Stimulated activated naive CD4-positive, alpha-beta T cell (primary cell): Measurements from ENCODE around the gene ARHGEF2.
"Not testable (repeated sequence)": the region's sequence is repeated elsewhere in the genome, so short reads cannot be mapped to it uniquely, and the experiment has no call there.

Experiments used
- DNase-seq, 6 experiments: peaks; one replicate each; lab custom pipeline; 2025; lab: John Stamatoyannopoulos, UW

ARHGEF2 gene

DNA sequence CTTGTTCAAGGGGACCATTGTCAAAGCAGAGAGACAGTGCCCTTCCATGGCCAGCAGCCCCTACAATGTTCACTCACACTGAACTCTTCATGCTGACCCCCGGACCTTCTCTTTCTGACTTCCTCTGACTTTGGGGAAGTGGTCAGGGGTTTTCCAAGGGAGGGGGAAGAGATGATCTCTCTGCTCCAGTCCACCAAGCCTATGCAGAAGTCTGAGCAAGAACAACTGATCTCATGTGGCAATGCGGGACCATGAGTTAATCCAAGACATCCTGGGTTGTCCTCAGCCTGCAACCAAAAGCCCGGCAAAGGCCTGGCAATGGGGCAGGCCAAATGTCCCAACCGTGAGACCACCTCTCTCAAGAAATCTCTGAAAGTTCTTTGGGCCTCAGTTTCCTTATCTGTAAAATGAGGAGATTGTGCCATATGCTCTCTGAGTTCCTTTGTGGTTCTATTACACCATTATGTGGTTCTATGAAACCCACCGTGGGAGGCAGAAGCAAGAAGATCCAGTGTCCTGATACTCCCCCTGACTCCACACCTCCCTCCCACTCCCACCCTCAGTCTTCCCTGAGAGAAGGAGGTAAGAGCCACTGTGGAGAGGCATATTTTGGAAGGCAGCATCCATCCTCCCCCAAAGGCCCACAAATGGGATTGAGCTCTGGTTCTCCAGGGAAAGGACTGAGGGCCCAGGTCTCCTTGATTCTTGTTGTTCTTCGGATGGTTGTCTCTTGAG, 11.8 kb upstream of the ARHGEF2 start:
- no peak for DNase-seq

DNA sequence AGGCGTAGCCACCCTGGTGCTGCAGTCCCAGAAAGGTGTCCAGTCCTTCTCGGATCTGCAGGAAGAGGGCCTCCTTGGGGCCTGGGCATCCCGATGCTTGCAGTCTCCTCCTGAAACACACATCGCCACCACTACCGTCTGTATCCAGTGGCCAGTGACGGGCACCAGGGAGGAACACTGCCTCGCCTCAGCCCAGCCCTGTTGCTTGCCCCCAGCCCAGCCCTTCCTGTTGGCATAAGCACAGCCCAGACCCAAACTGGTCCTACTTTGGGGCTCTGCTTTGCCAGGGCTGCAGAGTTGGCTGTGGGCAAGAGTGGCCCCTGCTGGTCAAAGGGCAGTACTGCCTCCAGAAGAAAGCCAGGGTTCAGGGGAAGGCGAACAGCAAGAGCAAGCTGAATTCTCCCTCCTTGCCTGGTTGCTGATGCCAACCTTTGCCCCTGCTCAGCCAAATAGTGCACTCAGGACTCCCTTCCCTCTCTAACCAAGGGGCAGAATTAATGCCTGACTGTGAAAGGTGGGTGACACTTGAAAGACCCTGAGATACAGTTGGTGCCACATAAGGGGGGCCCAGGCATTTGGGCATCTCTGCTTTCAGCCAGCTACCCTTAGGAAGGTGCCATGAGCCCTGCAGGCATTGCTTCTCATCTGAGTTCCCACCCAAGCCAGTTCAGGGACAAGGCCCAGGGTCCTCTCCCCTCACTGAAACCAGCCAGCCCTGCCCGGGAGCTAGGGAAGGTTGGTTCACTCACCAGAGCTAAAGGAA, 11.1 kb upstream of the ARHGEF2 start:
- peak; percentile 61 to 83 (median 72) for DNase-seq

DNA sequence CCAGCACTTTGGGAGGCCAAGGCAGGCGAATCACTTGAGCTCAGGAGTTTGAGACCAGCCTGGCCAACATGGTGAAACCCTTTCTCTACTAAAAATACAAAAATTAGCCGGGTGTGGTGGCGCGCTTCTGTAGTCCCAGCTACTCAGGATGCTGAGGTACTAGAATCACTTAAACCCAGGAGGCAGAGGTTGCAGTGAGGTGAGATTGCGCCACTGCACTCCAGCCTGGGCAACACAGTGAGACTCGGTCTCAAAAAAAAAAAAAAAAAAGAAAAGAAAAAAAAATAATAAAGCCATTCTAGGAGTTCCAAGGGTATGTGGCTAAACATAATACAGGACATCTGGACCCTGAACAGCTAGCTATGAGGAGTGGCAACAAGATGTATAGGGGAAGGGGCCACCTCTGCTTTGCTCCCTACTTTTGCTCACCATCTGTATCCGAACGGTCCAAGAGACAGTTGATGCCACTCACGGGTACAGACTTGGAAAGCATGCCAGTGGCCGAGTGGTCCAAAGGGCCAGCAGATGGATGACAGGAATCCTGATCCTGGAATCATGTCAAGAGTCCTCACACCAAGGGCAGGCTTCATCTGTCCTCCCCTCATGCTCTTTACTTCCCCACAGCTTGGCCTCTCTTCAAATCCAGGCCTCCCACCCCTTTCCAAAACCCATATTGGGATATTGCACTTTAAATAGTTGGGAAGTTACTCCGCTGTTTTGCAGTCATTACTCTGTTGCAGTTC, 6.7 kb upstream of the ARHGEF2 start:
- not testable (repeated sequence) for DNase-seq

DNA sequence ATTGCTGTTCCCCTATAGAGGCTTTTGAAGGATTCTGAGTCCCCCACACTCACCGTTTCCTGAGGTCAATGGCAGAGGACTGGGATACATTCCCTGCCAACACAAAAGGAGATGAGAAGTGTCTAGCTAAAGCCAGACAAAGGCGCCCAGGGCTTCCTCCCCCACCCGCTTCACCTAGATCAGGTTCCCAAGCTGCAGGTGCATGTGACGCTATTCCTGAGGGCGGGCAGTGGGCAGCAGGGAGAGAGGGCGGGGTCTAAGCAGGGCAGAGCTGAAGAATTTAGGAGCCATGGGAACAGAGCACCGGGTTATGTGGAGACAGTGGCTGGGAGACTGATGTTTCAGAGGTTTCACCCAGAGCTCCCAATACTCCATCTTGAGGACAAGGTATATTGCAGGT, 6.0 kb upstream of the ARHGEF2 start:
- no peak for DNase-seq

DNA sequence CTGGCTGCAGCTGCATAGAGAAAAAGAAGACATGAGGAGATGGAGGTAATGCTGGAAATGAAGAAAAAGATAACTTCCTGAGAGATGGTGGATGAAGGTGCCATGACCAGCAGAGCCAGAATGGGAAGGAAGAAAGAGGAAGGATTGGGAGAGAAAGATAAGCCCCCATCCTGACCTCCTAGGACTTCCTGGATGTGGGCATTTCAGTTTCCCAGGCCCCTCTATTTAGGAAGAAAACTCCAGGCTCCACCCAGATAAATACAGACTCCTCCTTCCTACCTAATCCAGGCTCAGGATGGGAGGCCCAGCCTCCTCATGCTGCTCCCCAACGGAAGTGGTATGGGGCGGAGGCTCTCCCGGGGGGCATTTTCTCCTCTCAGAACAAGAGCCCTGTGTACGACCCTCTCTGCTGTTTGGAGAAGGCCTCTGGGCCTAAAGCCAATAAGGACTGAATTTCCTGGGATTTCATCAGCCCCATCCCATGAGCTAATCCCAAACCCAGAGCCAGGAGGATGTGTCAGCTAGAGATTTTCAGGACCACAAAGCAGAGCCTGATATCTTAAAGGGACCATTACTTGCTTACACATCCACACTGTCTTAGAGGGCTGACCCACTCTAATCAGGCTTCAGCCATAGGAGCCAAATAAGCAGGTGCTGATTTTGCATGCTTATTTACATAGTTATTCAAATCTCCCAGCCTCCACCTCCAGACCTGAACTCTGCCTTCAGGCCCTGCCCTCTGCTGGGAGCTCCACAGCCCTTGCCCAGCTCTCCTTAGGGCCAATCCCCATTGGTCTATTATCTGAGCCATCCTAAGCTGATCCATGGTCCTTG, 5.1 kb upstream of the ARHGEF2 start:
- DNase-seq: no peak

DNA sequence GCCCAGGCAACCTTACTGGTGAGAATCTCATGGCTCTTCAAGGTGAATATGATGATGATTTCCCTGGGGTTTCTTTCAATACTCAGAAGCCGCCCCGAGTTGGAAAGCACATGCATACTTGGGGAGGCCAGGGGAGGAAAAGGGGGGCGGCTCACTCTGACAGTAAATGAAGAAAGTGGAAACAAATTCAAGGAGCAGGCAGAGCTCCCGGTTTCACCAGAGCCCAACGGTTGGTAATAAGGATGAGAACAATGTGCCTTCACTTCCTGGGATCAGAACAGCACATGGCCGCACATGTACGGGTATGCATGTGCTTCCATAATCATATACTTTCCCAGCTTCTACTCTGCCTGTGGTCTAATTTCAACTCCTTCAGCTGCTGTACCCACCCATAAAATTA, 3.8 kb upstream of the ARHGEF2 start:
- no peak for DNase-seq

DNA sequence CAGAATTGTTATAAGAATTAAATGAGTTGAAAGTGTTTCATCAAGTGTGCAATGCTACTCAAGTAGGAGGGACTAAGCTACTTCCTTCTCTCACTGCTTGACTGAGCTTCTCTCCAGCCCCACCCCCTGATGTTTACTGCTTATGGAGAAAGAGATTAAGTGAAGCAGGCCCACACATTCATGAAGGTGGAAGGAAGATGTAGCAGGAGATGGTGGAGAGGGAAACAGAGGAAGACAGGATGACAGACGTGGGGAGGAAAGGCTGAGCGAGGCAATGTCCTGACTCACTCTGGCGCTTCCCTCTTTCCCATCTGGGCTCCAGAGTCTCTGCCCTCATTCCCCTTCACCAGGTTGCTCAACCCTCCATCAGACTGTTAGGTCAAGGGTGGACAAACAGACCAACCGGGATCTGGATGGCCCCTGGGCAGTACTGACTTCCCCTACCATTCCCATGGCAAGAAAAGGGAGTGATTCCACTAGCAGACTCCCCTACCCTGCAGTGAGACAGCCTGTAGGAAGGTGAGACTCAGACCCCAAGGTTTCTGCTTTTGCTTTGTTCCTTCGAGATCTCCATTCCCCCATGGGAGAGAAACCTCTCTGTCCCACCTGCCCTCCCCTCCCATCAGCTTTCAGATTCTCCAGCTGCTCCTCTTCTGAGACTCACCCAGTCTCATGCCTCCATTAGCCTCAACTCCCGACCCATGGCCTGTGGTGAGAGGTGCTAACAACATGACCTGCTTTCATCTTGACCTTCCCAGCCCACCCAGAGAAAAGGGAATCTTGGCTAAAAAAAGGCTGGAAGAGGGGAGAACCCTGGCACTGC, 3.1 kb upstream of the ARHGEF2 start:
- peak in 4 of 6 experiments; percentile 17 to 55 (median 43) for DNase-seq

DNA sequence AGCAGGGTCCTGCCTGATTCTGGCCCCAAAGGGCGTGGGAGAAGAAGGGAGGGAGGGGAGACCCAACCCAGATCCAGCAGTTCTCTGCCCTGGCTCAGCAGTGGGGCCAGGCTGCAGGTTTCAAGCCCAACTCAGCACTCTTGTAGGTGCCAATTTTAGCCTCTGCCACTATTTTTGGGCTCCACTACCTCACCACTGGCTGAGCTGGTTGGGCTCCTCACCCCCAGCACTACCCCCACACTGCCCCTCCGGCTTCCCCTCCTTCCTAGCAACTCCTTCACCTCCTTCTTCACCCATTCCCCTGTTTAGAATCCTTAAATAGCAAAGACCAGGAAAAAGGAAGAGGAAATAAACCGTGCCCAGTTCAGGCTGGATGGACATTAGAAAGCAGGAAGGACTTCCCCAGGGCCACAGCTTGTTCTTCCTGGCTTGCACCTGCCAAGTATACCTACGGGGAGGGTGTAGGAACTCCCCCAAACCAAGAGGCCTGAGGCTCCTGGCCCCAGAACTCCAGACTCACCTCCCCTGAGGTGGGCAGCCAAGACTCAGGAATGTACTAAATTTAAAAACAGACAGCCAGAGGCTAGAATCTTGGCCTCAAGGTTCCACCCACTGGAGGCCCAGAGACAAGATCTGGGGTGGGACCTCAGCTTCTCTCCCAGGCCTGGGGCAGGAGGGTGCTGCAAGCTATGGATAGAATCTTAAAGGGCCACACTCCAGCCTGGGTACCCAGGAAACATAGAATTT, 1.4 kb upstream of the ARHGEF2 start:
- no peak for DNase-seq

DNA sequence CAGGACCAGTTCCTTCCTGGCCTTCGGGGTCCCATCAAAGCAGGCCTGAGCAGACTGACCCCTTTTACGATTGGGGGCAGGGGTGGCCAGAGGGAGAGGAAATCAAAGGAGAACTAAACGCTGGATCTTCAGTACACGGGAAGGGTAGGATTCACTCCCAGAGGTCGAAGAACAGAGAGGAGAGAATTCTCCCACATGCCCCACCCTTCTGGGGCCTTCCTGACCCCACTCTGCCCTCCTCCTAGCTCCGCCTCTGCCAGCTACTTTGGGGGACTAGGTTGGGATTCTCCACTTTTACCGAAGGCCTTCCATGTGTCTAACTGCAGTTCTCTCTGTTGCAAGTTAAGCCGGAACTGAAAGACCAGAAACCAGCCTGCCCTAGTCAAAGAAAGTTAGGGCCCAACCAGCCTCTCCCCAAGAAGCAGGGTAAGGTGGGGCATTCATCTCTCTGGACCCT, 654 bp upstream of the ARHGEF2 start:
- DNase-seq: no peak

DNA sequence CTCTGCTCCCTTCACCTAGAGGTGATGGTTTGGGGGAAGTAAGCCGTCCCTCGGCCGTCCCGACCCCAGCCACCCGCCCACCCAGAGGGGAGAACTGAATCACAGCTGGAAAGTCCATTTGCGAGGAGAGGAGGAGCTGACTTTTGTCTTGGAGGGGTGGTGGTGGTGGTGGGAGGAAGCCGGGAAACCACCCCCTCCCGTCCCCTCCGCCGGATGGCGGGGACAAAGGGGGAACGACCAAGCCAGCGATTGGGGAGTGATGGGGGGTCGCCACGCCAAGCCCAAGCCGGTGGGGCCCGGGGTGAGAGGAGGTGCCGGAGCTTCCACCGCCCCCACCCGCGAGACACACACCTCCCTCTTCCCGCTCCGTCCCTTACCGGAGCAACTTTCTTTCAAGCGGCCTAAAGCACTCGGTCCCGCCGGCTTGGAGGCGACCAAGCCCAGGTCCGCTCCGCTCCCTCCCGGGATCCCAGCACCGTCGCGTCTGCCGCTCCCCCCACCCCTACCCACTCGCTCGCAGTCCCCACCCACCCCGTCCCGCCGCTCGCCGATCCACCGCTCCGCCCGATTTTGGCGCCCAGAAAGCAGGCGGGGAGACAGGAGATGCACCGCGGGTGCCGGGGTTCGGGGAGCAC, 540 bp downstream of the ARHGEF2 start:
- DNase-seq: peak in 4 of 6 experiments; percentile 16 to 42 (median 39)

DNA sequence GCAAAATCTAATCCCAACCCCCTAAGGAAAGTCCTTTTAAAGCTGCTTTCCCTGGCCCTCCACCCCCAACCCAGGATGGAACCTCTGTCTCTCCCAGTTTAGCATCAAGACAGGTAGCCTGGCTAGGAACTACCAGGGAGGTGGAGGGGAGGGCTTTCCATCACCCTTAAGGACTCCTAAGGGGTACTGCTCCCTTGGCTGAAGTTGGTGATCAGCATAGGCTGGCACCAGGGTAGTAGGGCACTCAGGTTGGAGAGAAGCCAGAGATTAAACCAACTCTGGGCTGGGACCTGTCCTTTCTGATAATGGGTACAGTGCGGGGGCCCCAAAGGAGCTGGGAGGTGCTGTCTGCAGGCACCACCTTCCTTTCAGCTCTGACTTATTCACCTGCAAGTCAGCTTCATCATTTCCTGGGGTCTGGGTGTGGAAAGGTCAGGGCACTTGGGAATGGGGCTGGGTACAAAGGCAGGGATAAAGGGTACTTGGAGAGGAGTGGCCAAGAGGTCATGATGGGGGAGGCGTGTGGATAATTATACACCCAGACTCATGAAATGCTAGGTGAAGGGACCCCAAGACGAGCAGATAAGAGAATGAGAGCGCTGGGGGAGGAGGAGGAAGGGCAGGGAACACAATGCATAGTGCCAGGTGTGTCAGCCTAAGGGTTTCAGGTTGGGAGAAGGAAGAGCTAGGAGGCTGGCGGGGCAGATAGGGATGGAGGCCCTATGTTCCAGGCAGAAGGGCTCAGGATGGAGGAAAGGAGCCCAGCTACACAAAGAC, 1.2 kb downstream of the ARHGEF2 start:
- peak in 1 of 6 experiments; percentile 13 for DNase-seq

DNA sequence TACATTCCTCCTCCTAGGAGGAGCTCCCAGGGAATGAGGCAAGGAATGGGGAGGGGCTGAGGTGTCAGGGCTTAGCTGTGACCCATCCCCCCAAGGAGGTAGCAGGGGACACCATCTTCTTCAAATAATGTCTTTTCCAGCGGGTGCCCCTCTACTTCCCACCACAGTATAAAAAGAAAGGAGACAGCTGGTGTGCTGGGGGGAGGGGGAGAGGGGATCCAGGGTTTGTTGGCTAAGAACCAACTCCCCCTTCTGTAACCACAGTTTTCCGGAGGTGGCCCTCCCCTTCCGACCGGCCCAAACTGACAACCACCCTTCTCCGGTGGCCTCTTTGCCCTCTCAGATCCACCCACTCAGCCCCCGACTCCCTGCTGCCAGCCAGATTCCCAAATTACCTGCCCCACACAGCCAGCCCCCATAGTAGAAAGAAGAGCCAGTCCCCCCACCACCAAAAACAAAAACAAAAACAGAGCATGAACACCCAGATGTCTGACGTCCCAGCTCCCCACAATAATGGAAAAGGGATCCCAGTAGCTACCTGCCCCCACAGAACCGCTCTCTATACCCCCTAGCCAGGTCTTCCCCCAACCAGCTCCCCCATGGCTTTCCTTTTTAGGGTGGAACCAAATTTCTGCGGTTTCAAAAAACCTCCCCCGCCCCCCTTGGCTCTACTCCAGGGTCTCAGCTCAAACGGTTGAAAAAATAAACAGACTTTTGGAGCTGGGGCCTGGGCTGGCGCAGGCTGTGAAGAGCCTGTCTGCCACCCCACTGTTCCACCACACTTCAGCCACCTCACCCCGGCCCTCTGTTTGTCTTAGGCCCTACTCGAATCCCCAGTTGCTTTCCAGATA, 2.1 kb downstream of the ARHGEF2 start:
- DNase-seq: peak; percentile 57 to 79 (median 68)

DNA sequence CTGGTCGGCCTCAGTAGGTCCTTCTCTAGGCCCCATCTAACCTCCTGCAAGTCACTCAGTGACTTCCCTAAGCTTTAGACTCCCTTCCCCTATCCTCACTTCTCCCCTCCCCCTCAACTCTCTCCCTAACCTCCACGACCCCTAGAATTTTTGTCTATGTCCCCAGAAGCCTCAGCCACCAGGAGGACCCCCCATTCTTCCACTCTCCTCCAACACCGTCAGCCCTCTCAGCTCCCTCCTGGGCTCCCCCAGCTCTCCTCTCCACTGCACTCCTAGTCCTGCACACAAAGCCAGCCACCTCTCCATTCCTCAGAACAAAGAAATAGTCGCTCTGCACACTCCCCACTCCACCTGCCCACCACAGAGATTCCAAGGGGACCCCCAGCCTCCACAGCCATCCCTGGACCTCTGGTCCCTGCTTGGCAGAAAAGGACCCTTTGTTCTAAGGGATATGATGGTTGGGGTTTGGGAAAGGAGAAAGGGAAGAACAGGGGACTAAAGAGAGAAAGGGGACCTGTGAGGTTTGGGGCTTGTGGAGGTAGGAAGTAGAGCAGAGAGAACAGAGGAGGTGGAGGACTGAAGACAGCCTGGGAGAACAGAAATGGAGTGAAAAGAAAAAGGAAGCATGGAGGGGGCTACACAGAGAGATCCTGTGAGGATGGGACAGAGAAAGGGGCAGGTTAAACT, 2.8 kb downstream of the ARHGEF2 start:
- peak in 1 of 6 experiments; percentile 16 for DNase-seq

DNA sequence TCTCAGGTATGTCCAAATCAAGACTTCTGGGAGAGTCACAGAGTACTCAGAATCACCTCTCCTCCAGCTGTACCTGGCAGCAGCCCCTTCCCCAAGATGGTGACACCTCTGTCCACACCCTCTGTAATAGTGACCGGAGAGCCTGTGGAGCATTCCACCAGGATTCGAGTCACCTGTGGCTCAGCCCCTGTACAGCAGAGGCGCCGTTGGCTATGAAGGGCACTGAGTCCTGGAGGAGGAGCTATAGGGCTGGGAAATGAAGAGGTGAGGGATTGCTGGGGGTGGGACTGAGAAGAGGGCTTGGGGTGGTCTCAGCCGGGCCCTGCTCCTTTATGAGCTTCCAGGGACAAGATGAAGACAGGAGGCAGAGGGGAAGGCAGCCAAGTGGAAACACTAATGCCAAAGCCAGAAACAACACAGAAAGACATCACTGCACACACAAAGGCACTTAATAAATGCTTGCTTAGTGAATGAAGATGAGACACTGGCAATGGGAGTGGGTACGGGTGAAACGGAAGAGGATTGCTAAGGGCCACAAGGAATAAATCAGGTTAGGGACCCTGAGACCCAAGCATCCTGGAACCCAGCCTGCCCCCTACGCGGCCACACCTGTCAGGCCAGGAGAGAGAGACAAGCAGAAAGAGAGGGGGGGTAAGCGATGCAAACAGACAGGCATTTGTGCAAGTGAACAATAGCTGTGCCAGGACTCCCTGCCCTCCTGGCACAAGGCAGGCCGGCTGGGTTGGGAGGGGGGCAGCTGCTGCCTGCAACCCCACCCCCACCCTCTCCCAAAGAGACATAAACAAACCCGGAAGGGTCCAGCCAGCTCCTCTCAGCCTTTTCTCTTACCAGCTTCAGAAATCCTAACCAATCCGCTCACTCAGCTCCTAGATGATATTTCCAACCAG, 3.9 kb downstream of the ARHGEF2 start:
- DNase-seq: peak in 1 of 6 experiments; percentile 6

DNA sequence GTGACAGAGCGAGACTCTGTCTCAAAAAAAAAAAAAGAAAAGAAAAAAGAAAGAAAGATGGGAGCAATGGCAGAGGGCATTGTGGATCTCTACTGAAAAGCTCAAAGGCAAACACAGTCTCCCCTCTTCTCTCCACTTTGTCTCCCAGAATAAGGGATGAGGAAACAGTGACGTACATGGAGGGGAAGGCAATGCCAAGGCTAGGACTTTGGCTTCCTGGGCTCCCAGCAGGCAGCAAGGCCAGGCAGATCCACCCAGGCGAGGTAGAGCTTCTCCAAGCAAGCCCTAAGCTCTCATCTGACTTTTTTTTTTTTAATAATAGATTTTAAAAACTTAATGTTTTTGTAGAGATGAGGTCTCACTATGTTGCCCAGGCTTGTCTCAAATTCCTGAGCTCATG, 4.6 kb downstream of the ARHGEF2 start:
- DNase-seq: no peak
